H54 (cell line): ENCODE measurements around the gene CABP2.

Source experiments
- DNase-seq: peaks from one replicate; pipeline ENCODE4 v3.0.0; 2011; ENCODE audit warnings: low spot score, mixed read lengths; ENCODE audit not compliant: insufficient read length
- FAIRE-seq: peaks from 3 replicates; lab custom pipeline; 2011; peaks lifted over from hg19 to GRCh38; lab: Jason Lieb, UNC
- POLR2A ChIP-seq: IDR thresholded peaks from 2 replicates; pipeline ENCODE4 v1.6.1; 2011; ENCODE audit warnings: low read depth, mild to moderate bottlenecking, low read length

CABP2 gene

DNA sequence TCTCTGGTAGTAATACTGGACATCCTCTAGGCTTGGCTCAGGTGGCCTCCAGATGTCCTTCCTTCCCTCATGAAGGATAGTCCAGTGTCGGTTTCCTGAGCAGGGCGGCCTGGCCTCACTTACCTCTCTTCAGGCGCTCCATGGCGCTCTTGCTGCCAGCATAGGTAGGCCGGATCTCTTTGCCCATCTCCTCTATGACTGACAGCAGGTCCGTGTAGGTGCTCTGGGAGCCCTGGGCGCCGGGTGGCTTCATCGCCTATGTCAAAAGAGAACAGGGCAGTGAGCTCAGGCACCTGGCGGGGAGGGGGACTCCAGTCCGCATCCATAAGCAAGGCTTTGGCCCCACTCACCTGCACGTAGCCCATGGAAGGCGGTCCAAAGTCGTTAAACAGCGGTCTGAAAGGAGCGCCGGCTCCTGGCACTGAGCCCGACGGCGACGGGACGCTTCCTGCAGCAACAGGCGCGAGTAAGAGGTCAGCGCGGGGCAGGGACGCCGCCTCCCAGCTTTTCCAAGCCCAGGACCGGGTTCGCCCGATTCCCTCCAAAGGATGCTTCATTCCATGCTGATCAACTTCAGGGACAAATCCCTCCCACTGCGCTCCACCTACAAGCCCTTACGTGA, 15.9 kb downstream of the CABP2 start:
- no peak for FAIRE-seq
- no peak for TF ChIP-seq POLR2A
- DNase-seq: no peak

DNA sequence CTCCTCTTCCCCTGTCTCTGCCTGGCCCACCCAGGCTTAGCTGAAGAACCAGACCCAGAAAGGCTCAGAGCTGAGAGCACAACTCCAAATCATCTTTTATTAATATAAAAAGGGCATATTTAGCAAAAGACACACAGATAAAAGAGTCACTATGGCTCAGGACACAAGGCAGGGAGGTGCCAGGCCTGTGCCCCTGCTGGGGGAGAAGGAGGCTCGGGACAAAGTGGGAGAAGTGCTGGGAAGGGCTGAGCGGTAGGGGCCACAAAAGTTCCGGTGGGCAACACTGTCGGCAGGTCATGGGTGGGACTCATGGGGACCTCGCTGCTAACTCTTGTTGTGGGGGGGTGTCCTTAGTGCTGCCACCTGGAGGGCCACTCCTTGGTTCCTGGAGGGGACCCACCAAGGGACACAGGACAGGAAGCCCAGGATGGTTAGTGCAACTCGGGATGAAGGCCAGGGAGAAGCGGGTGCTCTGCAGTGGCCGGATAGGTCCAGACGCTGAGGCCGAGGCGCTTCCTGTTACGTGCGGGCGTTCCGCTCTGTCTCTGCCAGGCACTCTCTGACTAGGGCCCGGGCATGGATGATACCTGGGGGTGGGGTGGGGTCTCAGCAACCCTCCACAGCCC, 16.7 kb downstream of the CABP2 start:
- no peak for TF ChIP-seq POLR2A
- FAIRE-seq (no peak), DNase-seq (no peak)

DNA sequence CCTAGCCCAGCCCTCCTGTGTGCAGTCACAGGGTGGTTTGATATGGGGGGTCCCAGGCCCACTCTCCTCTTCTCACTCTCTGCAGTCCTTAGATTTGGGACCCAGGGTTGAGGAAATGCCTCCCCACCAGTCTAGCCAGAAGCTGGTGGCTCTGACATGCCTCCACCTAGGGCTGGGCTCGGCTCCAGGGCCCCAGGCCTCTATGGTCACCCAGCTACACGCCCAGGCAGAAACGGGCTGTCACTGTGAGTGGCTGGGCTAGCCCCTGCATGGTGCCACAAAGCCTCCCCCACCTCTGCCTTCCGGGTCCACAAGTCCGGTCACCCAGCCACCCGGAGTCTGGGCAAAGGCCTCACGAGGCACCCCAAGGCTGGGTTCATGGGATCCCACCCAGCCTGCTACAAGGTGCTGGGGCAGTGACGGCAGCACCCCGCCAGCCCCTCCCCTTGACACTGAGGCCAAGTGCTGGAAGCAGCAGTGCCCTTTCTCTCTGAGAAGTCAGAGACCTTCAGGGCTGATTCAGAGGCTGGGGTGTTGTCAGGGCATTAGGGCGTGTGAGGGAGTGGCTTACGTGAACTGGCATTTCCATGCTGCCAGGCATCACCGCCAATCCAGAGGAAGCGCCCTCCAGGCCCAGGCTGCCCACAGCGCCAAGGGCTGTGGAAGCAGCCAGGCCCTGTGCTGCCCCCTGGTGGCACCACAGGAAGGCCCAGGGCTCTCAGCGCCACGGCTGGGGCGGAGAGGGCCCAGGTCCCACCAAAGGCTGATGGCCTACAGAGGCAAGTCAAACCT, 17.4 kb downstream of the CABP2 start:
- peak; percentile 76 for FAIRE-seq
- TF ChIP-seq POLR2A: peak; percentile 29; the same call in 1 of the 2 replicates
- DNase-seq: peak; percentile 97

- peak; percentile 82; the same call in 1 of the 2 replicates for TF ChIP-seq POLR2A
- no peak for FAIRE-seq
Observed at GRCh38 chr11:67504950-67505581, 18.2 kb downstream of the CABP2 start, which contains the start of gene PITPNM1. PITPNM1 (minus strand) TSS chr11:67505363; CDS start chr11:67504180, 1,183 bp downstream.

GRCh38 chr11:67504005-67504949, 19.0 kb downstream of the CABP2 start:
- peak; percentile 6; the same call in 1 of the 2 replicates for TF ChIP-seq POLR2A
- DNase-seq: peak; percentile 78
- FAIRE-seq: no peak

More at GRCh38 chr11:67504950-67505581, 18.2 kb downstream of the CABP2 start, which contains the start of gene PITPNM1:
- DNase-seq: peak; percentile 79

GRCh38 chr11:67503119-67504004, 19.9 kb downstream of the CABP2 start:
- FAIRE-seq (no peak), DNase-seq (no peak)
- no peak for TF ChIP-seq POLR2A

DNA sequence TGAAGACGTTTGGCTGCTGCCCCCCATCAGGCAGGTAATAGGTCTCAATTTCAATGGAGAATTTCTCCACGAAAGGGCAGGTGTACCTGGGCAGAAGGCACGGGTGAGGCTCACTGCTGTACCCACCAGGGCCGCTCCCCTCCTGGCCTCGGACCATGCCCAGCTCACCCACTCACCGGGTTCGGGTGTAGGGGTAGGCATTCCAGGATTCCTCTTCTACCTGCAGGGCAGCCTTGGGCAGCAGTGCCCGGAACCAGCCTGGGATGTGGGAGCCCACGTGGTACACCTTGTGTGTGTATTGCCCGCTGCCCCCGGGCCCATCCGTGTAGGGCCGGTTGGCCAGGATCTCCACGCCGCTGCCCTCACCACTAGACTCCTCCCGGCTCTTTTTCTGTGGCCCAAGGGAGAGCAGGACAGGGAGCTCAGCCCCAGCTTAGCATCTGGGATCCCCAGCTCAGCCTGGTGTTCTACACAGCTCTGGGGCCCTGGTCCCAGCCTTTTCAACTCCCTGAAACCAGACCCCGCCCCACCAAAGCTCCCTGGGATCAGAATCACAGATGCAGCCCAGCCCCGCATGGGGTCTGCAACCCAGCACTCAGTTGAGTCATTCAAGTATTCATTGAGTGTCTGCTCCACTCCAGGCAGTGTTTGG, 20.8 kb downstream of the CABP2 start:
- TF ChIP-seq POLR2A: no peak
- no peak for FAIRE-seq
- DNase-seq: no peak

DNA sequence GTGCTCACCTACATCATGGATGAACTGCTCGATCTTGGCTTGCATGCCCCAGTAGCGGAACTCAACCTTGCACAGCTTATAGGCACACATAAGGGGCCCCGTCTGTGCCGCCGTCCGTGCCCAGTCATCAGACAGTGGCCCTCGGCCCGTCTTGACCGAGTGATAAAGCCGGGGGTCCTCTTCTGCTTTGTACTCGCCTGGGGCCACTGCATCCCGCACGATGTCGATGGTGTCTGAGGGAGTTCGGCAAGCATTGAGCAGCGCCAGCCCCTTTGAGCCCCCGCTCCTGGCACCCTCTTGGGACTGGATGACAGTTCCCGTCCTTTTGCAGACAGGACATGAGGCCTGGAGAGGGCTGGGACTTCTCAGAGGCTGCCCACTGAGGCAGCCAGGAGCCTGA, 21.4 kb downstream of the CABP2 start:
- no peak for FAIRE-seq
- TF ChIP-seq POLR2A: no peak
- DNase-seq: no peak

GRCh38 chr11:67500831-67501715, 22.2 kb downstream of the CABP2 start:
- no peak for TF ChIP-seq POLR2A
- FAIRE-seq (no peak), DNase-seq (no peak)

DNA sequence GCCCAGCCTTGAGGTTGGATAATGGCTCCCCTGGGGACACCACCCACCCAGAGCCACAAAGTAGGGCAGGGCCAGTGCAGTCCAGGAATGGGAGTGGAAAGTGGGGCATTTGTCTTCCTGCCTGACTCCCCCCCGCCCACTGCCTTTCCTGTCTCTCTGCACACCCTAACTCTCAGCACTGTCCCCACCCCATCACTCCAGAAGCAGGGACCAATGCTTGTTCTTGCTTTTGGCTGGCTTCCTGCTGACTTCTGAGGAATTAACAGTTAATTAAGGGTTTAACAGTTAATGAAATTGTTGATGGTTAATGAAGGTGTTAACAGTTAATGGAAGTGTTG, 22.8 kb downstream of the CABP2 start:
- no peak for FAIRE-seq
- TF ChIP-seq POLR2A: no peak
- no peak for DNase-seq
